ENCODE measurements around the gene CEMIP.

DNA sequence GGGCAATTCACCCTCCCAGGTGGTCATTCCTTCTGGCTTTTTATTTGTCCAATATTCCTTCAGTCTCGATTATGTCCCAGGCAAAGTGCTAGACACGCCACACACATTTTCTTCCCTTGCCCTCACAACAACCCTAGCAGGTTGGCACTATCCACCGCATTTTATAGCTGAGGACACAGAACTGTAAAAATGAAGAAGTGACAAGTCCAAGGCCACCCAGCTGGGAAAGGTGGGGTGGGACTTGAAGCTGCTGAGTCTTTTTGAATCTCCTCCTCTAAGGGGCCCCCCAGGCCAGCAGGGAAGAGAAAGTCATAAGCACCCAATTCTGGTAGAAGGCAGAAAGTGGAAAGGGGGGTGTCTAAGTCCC is 60.6 kb downstream of the CEMIP start:
- TF ChIP-seq, protein P1, sequence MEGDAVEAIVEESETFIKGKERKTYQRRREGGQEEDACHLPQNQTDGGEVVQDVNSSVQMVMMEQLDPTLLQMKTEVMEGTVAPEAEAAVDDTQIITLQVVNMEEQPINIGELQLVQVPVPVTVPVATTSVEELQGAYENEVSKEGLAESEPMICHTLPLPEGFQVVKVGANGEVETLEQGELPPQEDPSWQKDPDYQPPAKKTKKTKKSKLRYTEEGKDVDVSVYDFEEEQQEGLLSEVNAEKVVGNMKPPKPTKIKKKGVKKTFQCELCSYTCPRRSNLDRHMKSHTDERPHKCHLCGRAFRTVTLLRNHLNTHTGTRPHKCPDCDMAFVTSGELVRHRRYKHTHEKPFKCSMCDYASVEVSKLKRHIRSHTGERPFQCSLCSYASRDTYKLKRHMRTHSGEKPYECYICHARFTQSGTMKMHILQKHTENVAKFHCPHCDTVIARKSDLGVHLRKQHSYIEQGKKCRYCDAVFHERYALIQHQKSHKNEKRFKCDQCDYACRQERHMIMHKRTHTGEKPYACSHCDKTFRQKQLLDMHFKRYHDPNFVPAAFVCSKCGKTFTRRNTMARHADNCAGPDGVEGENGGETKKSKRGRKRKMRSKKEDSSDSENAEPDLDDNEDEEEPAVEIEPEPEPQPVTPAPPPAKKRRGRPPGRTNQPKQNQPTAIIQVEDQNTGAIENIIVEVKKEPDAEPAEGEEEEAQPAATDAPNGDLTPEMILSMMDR (IDR thresholded peaks at IDR 0.05), result no peak
- TF ChIP-seq EZH2 (IDR thresholded peaks at IDR 0.05), result no peak

Data from neural progenitor cell (in vitro differentiated cells).